GM18909 (cell line): Measurements from ENCODE around the gene ARHGEF39.

Experiments used
- ATAC-seq: cut with Tn5 transposase; IDR thresholded peaks from one replicate; pipeline ENCODE4 v1.9.1; 2021; ENCODE audit warnings: mild to moderate bottlenecking; ENCODE audit not compliant: unreplicated experiment, poor library complexity

Gene ARHGEF39

GRCh38 chr9:35679091-35679490 is 14.1 kb upstream of the ARHGEF39 start:
- no peak for ATAC-seq

GRCh38 chr9:35675732-35676392 is 10.9 kb upstream of the ARHGEF39 start:
- ATAC-seq: no peak

- no peak for ATAC-seq
Measured at GRCh38 chr9:35675204-35675603, 10.2 kb upstream of the ARHGEF39 start.

GRCh38 chr9:35674025-35674361 is 9.0 kb upstream of the ARHGEF39 start:
- no peak for ATAC-seq

- no peak for ATAC-seq
Measured at GRCh38 chr9:35673132-35674024, 8.4 kb upstream of the ARHGEF39 start, which contains the start of gene CA9. Gene CA9, plus strand, starts transcription at chr9:35673928. Its CDS starts 32 bp downstream, at chr9:35673960.

- ATAC-seq: no peak
Measured at GRCh38 chr9:35669331-35670145, 4.5 kb upstream of the ARHGEF39 start.

GRCh38 chr9:35667939-35668338 is 2.9 kb upstream of the ARHGEF39 start:
- no peak for ATAC-seq

- ATAC-seq: no peak
Measured at GRCh38 chr9:35666549-35666948, 1.6 kb upstream of the ARHGEF39 start.

GRCh38 chr9:35666045-35666444 is 1.1 kb upstream of the ARHGEF39 start:
- no peak for ATAC-seq

GRCh38 chr9:35665471-35665818 is 450 bp upstream of the ARHGEF39 start:
- no peak for ATAC-seq

GRCh38 chr9:35662437-35662836 is 2.6 kb downstream of the ARHGEF39 start:
- no peak for ATAC-seq

- ATAC-seq: no peak
Measured at GRCh38 chr9:35661756-35662350, 3.1 kb downstream of the ARHGEF39 start.

- ATAC-seq: no peak
Measured at GRCh38 chr9:35660966-35661415, 4.0 kb downstream of the ARHGEF39 start.

- no peak for ATAC-seq
Measured at GRCh38 chr9:35659340-35659739, 5.7 kb downstream of the ARHGEF39 start.

GRCh38 chr9:35658968-35659220 is 6.1 kb downstream of the ARHGEF39 start:
- no peak for ATAC-seq

GRCh38 chr9:35658137-35658967 is 6.6 kb downstream of the ARHGEF39 start, which contains the start of gene CCDC107:
Gene CCDC107, plus strand, starts transcription at chr9:35658292. Its CDS starts 88 bp downstream, at chr9:35658380.
- ATAC-seq: peak; percentile 70

GRCh38 chr9:35657546-35658136 is 7.4 kb downstream of the ARHGEF39 start, which contains the start of gene RMRP:
Gene RMRP, minus strand, starts transcription at chr9:35658019.
- ATAC-seq: peak; percentile 88

- ATAC-seq: no peak
Measured at GRCh38 chr9:35656831-35657545, 8.0 kb downstream of the ARHGEF39 start.

GRCh38 chr9:35656348-35656747 is 8.6 kb downstream of the ARHGEF39 start:
- ATAC-seq: no peak
